NCI-H2171 (cell line): Measurements from ENCODE around the gene CFL1.

ENCODE experiments used
- DNase-seq: peaks from one replicate; lab custom pipeline; 2025; lab: John Stamatoyannopoulos, UW

Gene CFL1

GRCh38 chr11:65887723-65888162 is 29.8 kb upstream of the CFL1 start:
- no peak for DNase-seq

GRCh38 chr11:65886826-65887722 is 29.1 kb upstream of the CFL1 start:
- no peak for DNase-seq

DNA sequence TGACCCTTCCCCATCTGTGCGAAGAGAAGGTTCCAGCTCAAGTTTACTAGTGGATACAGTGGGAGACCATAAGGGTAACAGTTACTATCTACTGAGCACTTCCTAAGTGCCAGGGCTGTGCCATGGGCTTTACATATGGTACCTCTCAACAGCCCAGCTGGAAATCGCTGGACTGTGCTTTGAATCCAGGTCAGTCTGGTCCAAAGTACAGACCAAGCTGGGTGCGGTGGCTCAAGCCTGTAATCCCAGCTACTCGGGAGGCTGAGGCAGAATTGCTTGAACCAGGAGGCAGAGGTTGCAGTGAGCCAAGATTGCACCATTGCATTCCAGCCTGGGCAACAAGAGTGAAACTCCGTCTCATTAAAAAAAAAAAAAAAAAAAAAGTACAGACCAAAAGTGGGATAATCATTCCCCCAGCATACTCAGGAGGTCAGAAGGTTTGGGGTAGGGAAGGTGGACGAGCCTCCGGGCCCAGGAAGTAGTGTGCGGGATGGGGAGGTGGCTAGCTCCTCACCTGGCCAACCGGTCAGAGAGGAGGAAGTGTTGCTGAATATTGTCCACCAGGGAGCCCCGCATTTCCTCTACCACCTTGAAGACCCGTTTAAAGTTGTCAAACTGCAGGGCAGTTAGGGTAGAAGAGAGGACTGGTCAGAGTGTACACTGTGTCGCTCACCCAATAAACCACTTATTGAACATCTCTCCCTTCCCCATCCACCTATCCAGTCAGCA is 28.0 kb upstream of the CFL1 start:
- DNase-seq, result no peak

DNA sequence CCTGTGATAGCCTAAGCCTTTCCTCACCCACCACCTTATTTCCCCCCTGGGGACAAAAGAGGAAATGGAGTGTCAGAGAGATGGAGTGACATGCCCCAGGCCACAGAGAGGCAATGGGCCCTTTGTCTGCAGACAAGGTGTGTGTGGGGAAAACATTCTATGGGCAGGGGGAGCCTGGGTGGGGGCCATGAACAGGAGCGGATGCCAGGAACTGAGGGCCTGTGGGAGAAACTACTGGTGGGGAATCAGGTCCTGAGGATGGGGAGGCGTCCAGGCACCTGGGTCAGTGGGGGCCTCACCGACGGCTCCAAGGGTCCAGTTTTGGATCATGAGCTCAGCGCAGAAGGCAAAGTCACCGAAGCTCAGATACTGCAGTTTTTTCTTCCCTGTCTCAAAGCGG is 27.3 kb upstream of the CFL1 start:
- DNase-seq, result no peak

- peak; percentile 32 for DNase-seq
Observed at GRCh38 chr11:65884716-65885092, 26.7 kb upstream of the CFL1 start.

DNA sequence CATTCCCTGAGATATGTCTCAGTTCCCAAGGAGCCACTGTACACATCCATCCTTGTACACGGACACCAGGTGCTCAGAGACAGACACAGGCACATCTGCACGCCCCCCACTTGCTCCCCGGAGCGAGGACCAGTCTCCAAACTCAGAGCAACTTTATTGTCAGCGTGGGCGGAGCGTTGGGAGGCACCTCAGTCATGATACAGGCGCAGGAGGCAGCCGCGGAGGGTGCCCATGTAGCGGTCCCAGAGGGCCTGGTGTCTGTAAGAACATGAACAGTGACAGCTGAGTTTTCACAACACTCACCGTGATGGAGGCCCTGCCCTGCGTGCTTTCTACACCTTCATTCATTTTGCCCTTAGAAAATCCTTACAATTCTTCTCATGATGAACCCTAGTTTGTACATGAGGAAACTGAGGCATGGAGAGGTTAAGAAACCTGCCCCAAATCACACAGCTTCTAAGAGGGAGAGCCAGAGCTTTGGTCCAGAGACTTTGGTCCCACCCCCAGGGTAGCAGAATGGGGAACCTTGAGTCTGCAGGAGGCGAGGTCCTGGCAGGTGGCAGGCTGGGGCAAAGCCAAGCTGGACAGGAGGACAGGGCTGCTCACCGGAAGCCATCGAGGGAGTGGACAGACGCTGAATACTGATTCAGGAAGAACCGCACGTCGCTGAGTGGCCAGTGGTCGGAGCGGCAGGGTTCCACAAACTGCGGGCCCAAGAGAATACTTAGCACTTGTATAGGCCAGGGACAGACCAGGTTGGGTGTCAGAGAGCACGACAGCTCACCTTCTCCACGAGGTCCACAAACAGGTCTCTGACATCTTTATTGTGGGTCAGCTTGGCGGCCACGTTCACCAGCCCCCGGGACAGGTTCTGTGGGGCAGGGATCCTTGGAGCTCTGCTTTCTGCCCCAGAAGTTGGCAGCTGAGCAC is 26.1 kb upstream of the CFL1 start:
- no peak for DNase-seq

- DNase-seq, result no peak
Observed at GRCh38 chr11:65883058-65883761, 25.2 kb upstream of the CFL1 start.

DNA sequence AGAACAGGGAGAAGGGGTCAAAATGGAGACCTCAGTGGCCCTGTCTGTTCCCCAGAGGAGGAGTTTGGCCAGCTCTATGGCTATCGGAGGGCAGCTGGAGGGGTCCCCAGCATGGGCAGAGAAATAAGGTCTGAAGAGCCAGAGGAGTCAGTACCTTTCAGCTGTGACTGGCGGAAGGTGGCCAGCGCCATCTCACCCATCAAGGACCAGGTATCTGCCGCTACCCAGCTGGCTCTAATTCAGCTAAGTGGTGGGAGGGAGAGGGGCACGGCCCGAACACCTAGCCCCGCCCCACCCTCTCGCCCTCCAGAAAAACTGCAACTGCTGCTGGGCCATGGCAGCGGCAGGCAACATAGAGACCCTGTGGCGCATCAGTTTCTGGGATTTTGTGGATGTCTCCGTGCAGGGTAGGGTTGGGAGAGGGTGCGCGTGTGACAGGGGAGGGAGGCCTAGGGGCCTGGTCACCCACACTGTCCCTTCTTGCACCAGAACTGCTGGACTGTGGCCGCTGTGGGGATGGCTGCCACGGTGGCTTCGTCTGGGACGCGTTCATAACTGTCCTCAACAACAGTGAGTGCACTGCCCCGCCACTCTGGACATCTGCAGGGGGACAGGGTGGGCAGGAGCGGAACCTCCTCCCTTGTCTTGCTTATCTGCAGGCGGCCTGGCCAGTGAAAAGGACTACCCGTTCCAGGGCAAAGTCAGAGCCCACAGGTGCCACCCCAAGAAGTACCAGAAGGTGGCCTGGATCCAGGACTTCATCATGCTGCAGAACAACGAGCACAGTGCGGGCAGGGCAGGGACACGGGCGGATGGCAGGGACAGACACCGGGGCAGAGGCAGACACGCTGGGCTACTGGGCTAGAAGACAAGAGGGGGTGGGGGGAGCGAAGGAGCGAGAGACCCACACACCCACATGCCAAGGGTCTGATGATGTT is 24.4 kb upstream of the CFL1 start:
- DNase-seq, result no peak

DNA sequence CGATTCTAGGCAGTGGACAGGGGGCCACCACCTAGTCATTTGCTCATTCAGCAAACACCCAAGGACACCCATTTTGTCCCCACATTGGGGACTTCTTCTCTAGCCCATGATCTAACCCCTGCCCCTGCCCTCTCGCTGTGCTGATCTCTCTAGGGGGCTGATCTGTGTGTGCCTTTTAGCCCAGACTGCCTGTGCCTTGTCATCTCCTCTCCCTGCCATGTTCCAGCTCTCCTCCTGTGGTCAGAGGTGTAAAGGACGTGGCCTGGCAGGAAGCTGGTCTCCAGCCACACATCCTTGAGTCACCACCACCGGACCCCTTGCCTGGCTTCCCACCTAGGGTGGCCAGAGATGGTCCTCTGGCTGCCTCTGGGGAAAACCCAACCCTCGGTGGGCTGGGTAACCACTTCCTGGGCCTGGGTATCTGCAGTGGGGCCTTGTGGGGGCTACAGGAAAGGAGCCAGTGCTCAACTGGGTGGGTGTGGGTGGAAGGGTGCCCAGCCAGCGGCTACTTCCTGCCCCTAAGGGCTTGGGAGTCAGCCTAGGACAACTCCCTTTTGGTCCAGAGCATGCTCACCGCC is 23.0 kb upstream of the CFL1 start:
- no peak for DNase-seq

DNA sequence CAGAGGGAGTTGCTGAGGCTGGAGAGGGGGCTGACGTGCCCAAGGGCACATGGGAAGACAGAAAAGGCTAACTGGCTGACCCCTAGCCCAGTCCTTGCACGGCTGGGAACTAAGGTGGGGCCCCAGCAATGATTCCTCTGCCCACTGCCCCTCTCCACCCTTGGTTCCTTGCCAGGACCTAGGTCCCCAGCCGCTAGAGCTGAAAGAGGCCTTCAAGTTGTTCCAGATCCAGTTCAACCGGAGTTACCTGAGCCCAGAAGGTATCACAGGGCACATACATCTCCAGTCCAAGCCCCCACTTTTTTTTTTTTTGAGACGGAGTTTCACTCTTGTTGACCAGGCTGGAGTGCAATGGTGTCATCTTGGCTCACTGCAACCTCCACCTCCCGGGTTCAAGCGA is 22.0 kb upstream of the CFL1 start:
- DNase-seq, result no peak

DNA sequence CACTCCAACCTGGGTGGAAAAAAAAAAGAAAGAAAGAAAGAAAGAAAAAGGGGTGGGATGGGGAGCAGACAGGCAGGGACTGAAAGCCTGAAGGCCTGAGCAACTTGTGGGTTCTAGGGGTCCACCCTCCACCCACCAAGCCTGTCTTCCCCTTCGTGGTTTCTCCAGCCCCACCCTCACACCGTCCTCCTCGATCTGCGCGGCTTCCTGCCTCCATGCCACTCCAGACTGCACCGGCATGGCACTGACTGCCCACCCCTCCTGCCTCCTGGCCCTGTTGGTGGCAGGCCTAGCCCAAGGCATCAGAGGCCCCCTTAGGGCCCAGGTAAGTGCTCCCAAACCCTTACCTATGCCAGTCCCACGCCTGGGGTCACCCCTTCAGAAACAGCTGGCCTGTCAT is 21.6 kb upstream of the CFL1 start, which contains the start of gene CTSW:
Gene CTSW (plus strand): TSS at position 221 of the 400 bp plus-strand sequence. CDS start 18 bp downstream, at position 239.
- no peak for DNase-seq

DNA sequence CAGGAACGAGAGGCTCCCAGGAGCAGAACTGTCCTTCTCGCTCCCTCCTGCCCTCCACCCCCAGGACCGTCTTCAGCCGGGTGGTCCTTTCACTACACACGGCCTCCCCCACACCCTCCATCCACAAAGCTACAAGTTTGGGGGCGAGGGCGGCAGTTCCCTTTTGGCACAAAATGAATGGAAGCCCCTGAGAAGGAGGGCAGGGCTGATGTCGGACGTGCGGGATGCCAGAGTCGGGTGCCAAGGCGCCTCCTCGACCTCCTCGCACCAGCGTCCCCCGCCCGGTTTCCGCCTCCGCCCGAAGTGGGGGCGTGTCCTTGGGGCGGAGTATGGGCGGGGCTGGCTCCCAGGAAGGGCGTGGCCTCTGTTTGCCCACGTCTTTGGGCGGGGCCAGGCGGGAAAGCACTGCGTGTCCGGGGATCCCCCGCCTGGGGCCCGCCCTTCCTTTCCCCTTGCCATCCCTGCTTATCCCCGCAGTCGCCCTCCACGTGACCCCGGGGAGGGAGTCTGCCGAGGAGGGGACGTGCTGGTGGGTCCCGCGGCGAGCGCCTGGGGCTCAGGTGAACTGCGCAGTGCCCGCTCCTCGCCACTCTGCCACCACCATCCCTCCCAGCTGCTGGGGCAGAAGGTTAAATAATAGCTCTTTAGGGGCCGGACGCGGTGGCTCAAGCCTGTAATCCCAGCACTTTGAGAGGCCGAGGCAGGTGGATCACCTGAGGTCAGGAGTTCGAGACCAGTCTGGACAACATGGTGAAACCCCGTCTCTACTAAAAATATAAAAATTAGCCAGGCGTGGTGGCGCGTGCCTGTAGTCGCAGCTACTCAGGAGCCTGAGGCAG is 15.6 kb upstream of the CFL1 start:
- DNase-seq, result peak; percentile 91

DNA sequence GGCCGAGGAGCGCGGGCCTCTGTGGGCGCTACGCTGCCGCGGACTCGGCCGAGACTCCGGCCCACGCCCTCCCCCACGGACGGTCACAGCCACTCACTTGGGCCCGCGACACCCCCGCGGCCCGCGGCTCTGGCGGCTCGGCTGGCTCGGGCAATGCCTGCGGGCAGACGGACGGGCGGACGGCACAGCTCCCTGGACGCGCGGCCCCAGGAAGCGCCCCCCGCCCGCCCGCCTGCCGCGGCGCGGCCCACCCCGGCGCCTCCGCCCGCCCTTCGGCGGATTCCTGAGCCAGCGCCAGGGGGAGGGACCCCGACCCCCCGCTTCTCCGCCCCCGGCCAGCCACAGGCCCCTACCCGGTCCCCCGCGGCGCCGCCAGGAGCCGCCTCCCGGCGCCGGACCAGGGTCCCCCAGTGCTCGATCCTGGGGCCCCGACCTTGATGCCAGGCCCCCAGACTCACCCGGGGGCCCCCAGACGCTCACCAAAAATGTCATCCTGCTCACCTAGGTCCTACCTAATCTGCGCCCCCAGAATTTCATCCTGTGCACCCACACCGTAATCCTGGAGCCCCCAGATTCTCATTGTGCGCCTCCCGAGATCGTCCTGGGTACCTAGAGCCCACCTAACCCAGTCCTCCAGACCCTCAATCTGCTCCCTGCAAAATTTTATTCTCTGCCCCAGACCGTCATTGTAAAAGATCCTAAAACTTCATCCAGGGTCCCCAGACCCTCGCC is 14.8 kb upstream of the CFL1 start, which contains the start of gene EFEMP2:
Gene EFEMP2 (minus strand): TSS at position 215 of the 732 bp plus-strand sequence. CDS start 446 bp downstream, outside the sequence.
- no peak for DNase-seq

DNA sequence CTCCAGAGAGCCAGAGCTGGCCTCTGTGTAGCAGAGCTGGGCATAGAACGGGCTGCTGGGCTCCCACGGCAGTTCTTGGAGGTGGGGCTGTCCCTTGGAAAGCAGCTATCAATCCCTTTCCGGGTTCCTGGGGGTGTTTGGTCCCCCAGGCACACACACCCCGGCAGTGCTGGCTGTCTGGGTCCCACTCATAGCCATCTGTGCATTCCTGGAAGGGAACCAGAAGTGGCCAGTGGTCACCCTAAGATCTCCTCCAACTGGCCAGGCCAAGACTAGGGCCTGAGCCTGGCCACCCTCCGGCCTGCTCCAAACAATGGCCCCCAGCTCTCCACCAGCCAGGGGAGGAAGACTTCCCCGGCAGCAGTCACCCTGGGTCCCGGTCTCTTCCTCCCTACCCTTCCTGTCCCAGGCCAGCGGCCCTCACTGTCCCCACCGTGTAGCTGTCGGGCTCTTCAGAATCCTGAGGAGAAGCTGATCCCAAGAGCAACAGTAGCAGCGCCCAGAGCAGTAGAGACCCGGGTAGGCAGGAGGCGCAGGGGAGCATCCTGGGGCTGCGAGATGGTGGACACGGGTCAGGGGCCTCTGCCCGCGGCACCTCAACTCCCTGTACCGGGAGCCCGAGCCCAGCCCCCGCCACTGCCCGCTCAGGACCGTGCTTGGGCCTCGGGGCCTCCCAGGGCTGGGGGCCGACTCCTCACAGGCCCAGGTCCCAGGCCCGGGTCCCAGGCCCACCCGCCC is 14.0 kb upstream of the CFL1 start:
- DNase-seq, result no peak

DNA sequence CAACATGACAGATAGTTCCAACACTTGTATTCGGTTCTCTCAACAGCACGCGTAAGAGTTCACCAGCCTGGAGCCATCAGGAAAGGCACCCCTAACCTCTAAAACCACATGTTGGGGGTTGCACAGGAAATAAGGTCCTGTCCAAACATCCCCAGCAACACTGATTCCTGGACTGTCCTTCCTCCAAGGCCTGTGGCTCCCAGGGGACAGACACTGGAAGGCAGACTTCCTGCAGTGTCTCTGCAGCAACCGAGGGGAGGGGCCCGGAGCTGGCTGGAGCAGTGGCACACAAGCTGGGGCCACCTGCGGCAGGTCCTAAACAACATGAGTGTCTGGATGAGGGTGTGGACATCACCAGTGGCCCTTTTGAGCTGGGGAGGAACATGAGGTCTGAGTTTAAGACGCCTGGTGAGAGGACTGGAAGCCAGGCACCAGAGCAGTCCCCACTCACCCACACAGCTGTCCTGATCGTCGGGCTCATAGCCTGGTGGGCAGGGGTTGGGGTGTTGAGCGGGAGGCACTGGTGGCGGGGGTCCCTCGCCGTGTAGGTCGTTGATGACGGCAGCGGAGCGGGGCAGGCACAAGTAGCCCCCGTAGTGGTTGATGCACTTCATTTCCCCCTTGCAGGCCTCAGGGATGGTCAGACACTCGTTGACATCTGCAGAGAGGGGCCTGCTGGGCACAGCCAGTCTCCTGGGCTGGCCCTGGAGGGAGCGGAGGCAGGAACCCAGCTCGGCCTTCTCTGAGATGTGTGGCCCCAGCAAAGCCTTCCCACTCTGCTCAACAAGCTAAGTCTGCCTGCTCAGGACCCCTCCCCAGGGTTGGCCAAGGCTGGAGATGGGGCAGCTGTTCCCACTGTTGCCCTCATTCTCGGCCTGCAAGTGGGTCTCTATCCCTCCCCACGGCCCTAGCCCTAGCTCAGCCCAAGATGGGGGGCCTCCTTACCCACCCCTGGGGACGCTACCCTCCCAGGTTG is 13.0 kb upstream of the CFL1 start:
- no peak for DNase-seq

DNA sequence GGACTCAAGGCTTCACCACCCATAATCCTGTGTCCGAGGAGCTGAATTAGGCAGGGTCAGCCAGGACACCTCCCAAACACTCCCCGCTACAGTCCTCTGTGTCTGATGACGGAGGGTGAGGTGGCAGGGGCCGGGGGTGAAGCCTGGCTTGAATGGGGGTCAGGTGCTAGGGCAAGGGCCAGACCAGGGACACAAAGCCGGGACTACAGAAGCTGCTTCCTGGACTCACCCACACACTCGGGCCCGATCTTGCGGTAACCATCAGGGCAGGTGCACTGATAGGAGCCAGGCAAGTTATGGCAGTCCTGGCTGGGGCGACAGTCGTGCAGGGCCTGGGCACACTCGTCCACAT is 12.3 kb upstream of the CFL1 start:
- DNase-seq, result no peak
